GM21529 (cell line): ENCODE measurements around the gene VAV3.
A peak's percentile ranks its signal among the peaks of the same experiment; 100 is the strongest.

ENCODE experiments used
- ATAC-seq: cut with Tn5 transposase; IDR thresholded peaks from one replicate; pipeline ENCODE4 v1.9.1; 2021; ENCODE audit not compliant: unreplicated experiment

Gene VAV3

GRCh38 chr1:107975851-107976250 lies 10.9 kb upstream of the VAV3 start:
- no peak for ATAC-seq

GRCh38 chr1:107974090-107974489 lies 9.1 kb upstream of the VAV3 start:
- ATAC-seq, result no peak

- no peak for ATAC-seq
These were observed 7.6 kb upstream of the VAV3 start for GRCh38 chr1:107972391-107973180.

GRCh38 chr1:107966550-107966949 lies 1.6 kb upstream of the VAV3 start:
- no peak for ATAC-seq

GRCh38 chr1:107964336-107965109 lies 457 bp downstream of the VAV3 start:
- no peak for ATAC-seq

- peak; percentile 79 for ATAC-seq
These were observed 1.2 kb downstream of the VAV3 start for GRCh38 chr1:107963601-107964335.

GRCh38 chr1:107963008-107963407 lies 2.0 kb downstream of the VAV3 start:
- no peak for ATAC-seq

- no peak for ATAC-seq
These were observed 10.1 kb downstream of the VAV3 start for GRCh38 chr1:107954719-107955415.

GRCh38 chr1:107954126-107954525 lies 10.9 kb downstream of the VAV3 start:
- ATAC-seq, result no peak

GRCh38 chr1:107953556-107953955 lies 11.4 kb downstream of the VAV3 start:
- no peak for ATAC-seq

- no peak for ATAC-seq
These were observed 12.0 kb downstream of the VAV3 start for GRCh38 chr1:107952989-107953388.

- ATAC-seq, result no peak
These were observed 14.5 kb downstream of the VAV3 start for GRCh38 chr1:107950464-107950863.

- ATAC-seq, result peak; percentile 90
These were observed 15.3 kb downstream of the VAV3 start for GRCh38 chr1:107949467-107950253.

GRCh38 chr1:107946794-107947193 lies 18.2 kb downstream of the VAV3 start:
- no peak for ATAC-seq

GRCh38 chr1:107943694-107944093 lies 21.3 kb downstream of the VAV3 start:
- no peak for ATAC-seq

- no peak for ATAC-seq
These were observed 22.2 kb downstream of the VAV3 start for GRCh38 chr1:107942814-107943213.

- ATAC-seq, result no peak
These were observed 23.4 kb downstream of the VAV3 start for GRCh38 chr1:107941531-107941930.

GRCh38 chr1:107941123-107941522 lies 23.9 kb downstream of the VAV3 start:
- ATAC-seq, result no peak

GRCh38 chr1:107940701-107941100 lies 24.3 kb downstream of the VAV3 start:
- no peak for ATAC-seq

GRCh38 chr1:107940017-107940577 lies 24.9 kb downstream of the VAV3 start:
- no peak for ATAC-seq
